ENCODE results near the gene MSX2.

Gene MSX2

GRCh38 chr5:174721530-174722432, 2.6 kb upstream of the MSX2 start:
- no peak for TF ChIP-seq JUND (IDR thresholded peaks at IDR 0.05; ENCODE audit: low read depth)
- no peak for DNase-seq (ENCODE audit: low read depth in 1 of 2, low spot score in 1 of 2)

GRCh38 chr5:174722500-174722899, 1.9 kb upstream of the MSX2 start:
- DNase-seq (ENCODE audit: low read depth in 1 of 2, low spot score in 1 of 2) = no peak
- in situ Hi-C loops (cut with HindIII; ENCODE audit: low pct_unique_long_range_greater_than_20kb, low sequenced_read_pairs) = no loop called here
- no peak for TF ChIP-seq JUND (IDR thresholded peaks at IDR 0.05; ENCODE audit: low read depth)

More at GRCh38 chr5:174721530-174722432, 2.6 kb upstream of the MSX2 start:
- in situ Hi-C loops (cut with HindIII; ENCODE audit: low pct_unique_long_range_greater_than_20kb, low sequenced_read_pairs) = no loop called here

- in situ Hi-C loops (cut with HindIII; ENCODE audit: low pct_unique_long_range_greater_than_20kb, low sequenced_read_pairs) = no loop called here
- DNase-seq (ENCODE audit: low read depth in 1 of 2, low spot score in 1 of 2) = peak in 1 of 2 experiments; percentile 84
- TF ChIP-seq JUND (IDR thresholded peaks at IDR 0.05; ENCODE audit: low read depth) = no peak
Measured at GRCh38 chr5:174723315-174723978, 935 bp upstream of the MSX2 start.

GRCh38 chr5:174723979-174724483, 351 bp upstream of the MSX2 start:
- DNase-seq (ENCODE audit: low read depth in 1 of 2, low spot score in 1 of 2) = peak in 1 of 2 experiments; percentile 73
- in situ Hi-C loops (cut with HindIII; ENCODE audit: low pct_unique_long_range_greater_than_20kb, low sequenced_read_pairs) = no loop called here
- TF ChIP-seq JUND (IDR thresholded peaks at IDR 0.05; ENCODE audit: low read depth) = no peak

GRCh38 chr5:174725261-174725990, 1.0 kb downstream of the MSX2 start:
- in situ Hi-C loops (cut with HindIII; ENCODE audit: low pct_unique_long_range_greater_than_20kb, low sequenced_read_pairs) = no loop called here
- no peak for DNase-seq (ENCODE audit: low read depth in 1 of 2, low spot score in 1 of 2)

GRCh38 chr5:174725991-174726601, 1.7 kb downstream of the MSX2 start:
- in situ Hi-C loops (cut with HindIII; ENCODE audit: low pct_unique_long_range_greater_than_20kb, low sequenced_read_pairs) = no loop called here
- DNase-seq (ENCODE audit: low read depth in 1 of 2, low spot score in 1 of 2) = no peak
- no peak for TF ChIP-seq JUND (IDR thresholded peaks at IDR 0.05; ENCODE audit: low read depth)

More at GRCh38 chr5:174725261-174725990, 1.0 kb downstream of the MSX2 start:
- TF ChIP-seq JUND (IDR thresholded peaks at IDR 0.05; ENCODE audit: low read depth) = no peak

GRCh38 chr5:174726916-174727793, 2.8 kb downstream of the MSX2 start:
- no peak for DNase-seq (ENCODE audit: low read depth in 1 of 2, low spot score in 1 of 2)
- in situ Hi-C loops (cut with HindIII; ENCODE audit: low pct_unique_long_range_greater_than_20kb, low sequenced_read_pairs) = no loop called here
- TF ChIP-seq JUND (IDR thresholded peaks at IDR 0.05; ENCODE audit: low read depth) = no peak

- in situ Hi-C loops (cut with HindIII; ENCODE audit: low pct_unique_long_range_greater_than_20kb, low sequenced_read_pairs) = no loop called here
- DNase-seq (ENCODE audit: low read depth in 1 of 2, low spot score in 1 of 2) = peak in 1 of 2 experiments; percentile 82
- no peak for TF ChIP-seq JUND (IDR thresholded peaks at IDR 0.05; ENCODE audit: low read depth)
Measured at GRCh38 chr5:174727794-174728680, 3.7 kb downstream of the MSX2 start.

GRCh38 chr5:174729075-174729680, 4.8 kb downstream of the MSX2 start:
- no peak for TF ChIP-seq JUND (IDR thresholded peaks at IDR 0.05; ENCODE audit: low read depth)

More at GRCh38 chr5:174729075-174729680, 4.8 kb downstream of the MSX2 start:
- no peak for DNase-seq (ENCODE audit: low read depth in 1 of 2, low spot score in 1 of 2)
- in situ Hi-C loops (cut with HindIII; ENCODE audit: low pct_unique_long_range_greater_than_20kb, low sequenced_read_pairs) = no loop called here
